ENCODE results near the gene IQCK.

DNA sequence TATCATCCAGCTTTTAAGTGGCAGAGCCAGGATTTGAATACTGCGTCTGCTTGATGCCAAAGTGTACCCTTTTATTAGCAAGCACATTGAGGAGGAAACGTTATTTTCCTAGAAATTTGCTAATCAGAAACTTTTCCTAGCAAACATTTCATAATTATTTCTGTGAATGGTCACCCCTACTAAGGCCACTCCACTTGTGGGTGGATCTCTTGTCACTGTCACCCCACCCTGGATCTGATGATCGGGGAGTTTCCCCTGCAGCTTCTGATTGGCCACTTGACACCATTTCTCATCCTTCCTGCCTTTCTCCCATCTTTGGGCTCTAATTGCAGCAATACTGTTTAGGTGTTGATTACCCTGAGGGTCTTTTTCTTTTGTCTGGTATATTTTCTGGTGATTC lies 130.7 kb downstream of the IQCK start:
- TF ChIP-seq, protein P1, sequence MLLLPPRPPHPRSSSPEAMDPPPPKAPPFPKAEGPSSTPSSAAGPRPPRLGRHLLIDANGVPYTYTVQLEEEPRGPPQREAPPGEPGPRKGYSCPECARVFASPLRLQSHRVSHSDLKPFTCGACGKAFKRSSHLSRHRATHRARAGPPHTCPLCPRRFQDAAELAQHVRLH (tag by site-specific recombination; IDR thresholded peaks at IDR 0.05), result no peak
- TF ChIP-seq ZNF654 (tag by site-specific recombination; IDR thresholded peaks at IDR 0.05; ENCODE audit: low read depth), result no peak
- TF ChIP-seq ZNF146 (tag by site-specific recombination; IDR thresholded peaks at IDR 0.05), result no peak
- no peak for TF ChIP-seq MYNN (tag by site-specific recombination; IDR thresholded peaks at IDR 0.05; ENCODE audit: borderline replicate concordance)
- no peak for TF ChIP-seq ZNF391 (tag by site-specific recombination; IDR thresholded peaks at IDR 0.05; ENCODE audit: borderline replicate concordance, low read depth)
- TF ChIP-seq ZNF747 (tag by site-specific recombination; IDR thresholded peaks at IDR 0.05), result no peak
- TF ChIP-seq, protein P2, sequence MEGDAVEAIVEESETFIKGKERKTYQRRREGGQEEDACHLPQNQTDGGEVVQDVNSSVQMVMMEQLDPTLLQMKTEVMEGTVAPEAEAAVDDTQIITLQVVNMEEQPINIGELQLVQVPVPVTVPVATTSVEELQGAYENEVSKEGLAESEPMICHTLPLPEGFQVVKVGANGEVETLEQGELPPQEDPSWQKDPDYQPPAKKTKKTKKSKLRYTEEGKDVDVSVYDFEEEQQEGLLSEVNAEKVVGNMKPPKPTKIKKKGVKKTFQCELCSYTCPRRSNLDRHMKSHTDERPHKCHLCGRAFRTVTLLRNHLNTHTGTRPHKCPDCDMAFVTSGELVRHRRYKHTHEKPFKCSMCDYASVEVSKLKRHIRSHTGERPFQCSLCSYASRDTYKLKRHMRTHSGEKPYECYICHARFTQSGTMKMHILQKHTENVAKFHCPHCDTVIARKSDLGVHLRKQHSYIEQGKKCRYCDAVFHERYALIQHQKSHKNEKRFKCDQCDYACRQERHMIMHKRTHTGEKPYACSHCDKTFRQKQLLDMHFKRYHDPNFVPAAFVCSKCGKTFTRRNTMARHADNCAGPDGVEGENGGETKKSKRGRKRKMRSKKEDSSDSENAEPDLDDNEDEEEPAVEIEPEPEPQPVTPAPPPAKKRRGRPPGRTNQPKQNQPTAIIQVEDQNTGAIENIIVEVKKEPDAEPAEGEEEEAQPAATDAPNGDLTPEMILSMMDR (tag by site-specific recombination; IDR thresholded peaks at IDR 0.05), result no peak
- no peak for TF ChIP-seq ZNF274 (IDR thresholded peaks at IDR 0.05; ENCODE audit: low read length)
- TF ChIP-seq ZNF274 (tag by site-specific recombination; IDR thresholded peaks at IDR 0.05; ENCODE audit: borderline replicate concordance), result no peak
- TF ChIP-seq, protein P3, sequence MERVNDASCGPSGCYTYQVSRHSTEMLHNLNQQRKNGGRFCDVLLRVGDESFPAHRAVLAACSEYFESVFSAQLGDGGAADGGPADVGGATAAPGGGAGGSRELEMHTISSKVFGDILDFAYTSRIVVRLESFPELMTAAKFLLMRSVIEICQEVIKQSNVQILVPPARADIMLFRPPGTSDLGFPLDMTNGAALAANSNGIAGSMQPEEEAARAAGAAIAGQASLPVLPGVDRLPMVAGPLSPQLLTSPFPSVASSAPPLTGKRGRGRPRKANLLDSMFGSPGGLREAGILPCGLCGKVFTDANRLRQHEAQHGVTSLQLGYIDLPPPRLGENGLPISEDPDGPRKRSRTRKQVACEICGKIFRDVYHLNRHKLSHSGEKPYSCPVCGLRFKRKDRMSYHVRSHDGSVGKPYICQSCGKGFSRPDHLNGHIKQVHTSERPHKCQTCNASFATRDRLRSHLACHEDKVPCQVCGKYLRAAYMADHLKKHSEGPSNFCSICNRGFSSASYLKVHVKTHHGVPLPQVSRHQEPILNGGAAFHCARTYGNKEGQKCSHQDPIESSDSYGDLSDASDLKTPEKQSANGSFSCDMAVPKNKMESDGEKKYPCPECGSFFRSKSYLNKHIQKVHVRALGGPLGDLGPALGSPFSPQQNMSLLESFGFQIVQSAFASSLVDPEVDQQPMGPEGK (tag by site-specific recombination; IDR thresholded peaks at IDR 0.05), result no peak
- no peak for TF ChIP-seq HOXD13 (CRISPR knock-in tag; IDR thresholded peaks at IDR 0.05; ENCODE audit: borderline replicate concordance)

All from HEK293 (cell line).